ENCODE data around the gene DHH.

Gene DHH

GRCh38 chr12:49051373-49051764 lies 43.2 kb downstream of the DHH start:
- DNase-seq (ENCODE audit: extremely low spot score), result no peak
- POLR2A ChIA-PET, result interaction anchor here (0.6 kb wide), 1 partner anchor 16 kb away, joined by 5 read pairs; no protein-coding TSS in a partner anchor
- TF ChIP-seq CTCF (IDR thresholded peaks at IDR 0.05; ENCODE audit: control extremely low read depth, extremely low read depth, low read depth, missing control alignments), result no peak
- CTCF ChIA-PET, result interaction anchor here (1.0 kb wide), 2 partner anchors 9 to 31 kb away, joined by 3 read pairs; no protein-coding TSS in a partner anchor

DNA sequence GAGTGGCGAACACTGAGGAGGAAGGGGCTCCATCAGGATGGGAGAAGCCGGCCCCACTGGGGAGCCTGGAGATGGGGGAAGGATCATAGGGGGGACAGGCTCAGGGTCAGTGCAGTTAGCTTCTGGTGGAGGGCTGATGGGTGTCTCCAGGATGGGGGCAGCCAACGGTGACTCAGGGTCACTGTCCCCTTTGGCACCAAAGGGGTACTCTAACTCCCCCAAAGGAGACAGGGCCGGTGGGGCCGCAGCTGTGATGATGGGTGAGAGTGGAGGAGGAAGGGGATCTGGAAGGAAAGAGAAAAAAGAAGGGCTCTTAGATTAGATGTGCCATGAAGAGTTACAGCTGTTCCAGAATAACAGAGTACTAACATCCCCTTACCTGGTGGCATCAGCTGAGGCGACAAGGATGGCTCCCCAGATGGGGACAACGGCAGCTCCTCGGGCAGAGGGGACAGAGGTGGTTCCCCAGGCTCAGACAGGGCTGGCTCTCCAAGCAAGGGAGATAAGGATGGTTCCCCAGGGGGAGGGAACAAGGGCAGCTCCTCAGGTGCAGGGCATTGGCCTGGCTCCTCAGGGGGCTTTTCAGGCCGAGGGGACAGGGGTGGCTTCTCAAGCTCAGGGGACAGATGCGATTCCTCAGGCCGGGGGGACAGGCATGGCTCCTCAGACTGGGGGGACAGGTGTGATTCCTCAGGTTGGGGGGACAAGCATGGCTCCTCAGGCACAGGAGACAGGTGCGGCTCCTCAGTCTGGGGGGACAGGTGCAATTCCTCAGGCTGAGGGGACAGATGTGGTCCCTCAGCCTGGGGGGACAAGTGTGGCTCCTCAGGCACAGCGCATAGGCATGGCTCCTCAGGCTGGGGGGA lies 43.9 kb downstream of the DHH start:
- POLR2A ChIA-PET, result interaction anchor here (0.6 kb wide), 1 partner anchor 16 kb away, joined by 5 read pairs; no protein-coding TSS in a partner anchor

GRCh38 chr12:49049566-49050224 lies 44.9 kb downstream of the DHH start:
- no peak for DNase-seq (ENCODE audit: extremely low spot score)
- POLR2A ChIA-PET, result no interaction called here
- CTCF ChIA-PET, result interaction anchor here (1.1 to 2.2 kb wide), 2 partner anchors 12 to 14 kb away, joined by 3 to 6 read pairs; no protein-coding TSS in a partner anchor
- no peak for TF ChIP-seq CTCF (IDR thresholded peaks at IDR 0.05; ENCODE audit: control extremely low read depth, extremely low read depth, low read depth, missing control alignments)

More for the DNA sequence above, 43.9 kb downstream of the DHH start:
- CTCF ChIA-PET, result interaction anchor here (0.9 to 2.2 kb wide), 5 partner anchors 8 to 56 kb away, joined by 3 to 6 read pairs (median 3); no protein-coding TSS in a partner anchor
- TF ChIP-seq CTCF (IDR thresholded peaks at IDR 0.05; ENCODE audit: control extremely low read depth, extremely low read depth, low read depth, missing control alignments), result no peak
- no peak for DNase-seq (ENCODE audit: extremely low spot score)

DNA sequence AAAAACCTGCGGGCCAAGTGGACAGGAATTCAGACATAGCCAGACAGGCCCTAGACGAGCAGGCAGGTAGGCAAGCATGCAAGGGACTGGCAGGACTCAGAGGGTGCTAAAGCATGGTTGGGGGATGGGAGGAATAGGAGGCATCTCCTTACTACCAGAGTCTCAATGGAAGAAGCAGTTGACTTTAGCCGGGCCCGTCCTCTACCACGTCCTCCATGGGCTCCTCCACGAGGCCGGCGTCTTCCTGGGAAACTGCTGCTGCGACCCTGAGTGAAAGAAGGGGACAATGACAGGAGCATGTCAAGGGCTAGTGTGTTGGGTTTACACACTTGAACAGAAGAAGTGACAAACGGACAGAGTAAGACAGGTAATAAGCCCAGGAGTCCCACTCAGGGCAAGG lies 45.6 kb downstream of the DHH start:
- no peak for DNase-seq (ENCODE audit: extremely low spot score)
- POLR2A ChIA-PET, result no interaction called here
- CTCF ChIA-PET, result interaction anchor here (1.0 to 2.2 kb wide), 8 partner anchors 10 to 61 kb away, joined by 3 to 11 read pairs (median 4); no protein-coding TSS in a partner anchor
- TF ChIP-seq CTCF (IDR thresholded peaks at IDR 0.05; ENCODE audit: control extremely low read depth, extremely low read depth, low read depth, missing control alignments), result no peak

- ChIA-PET POLR2A (interaction anchor here (0.7 kb wide), 1 partner anchor 85 kb away, joined by 7 read pairs; the partner anchor contains the start of gene TUBA1B), CTCF (interaction anchor here (1.1 to 12.3 kb wide), 6 partner anchors 9 to 52 kb away, joined by 3 to 203 read pairs (median 6); no protein-coding TSS in a partner anchor)
- no peak for DNase-seq (ENCODE audit: extremely low spot score)
- no peak for TF ChIP-seq CTCF (IDR thresholded peaks at IDR 0.05; ENCODE audit: control extremely low read depth, extremely low read depth, low read depth, missing control alignments)
These were observed 48.3 kb downstream of the DHH start for GRCh38 chr12:49046129-49046895.
